Mesenchymal stem cell (in vitro differentiated cells and primary cell): Measurements from ENCODE around the gene CERS5.

Source experiments
- DNase-seq: peaks from one replicate; pipeline ENCODE4 v3.0.0-alpha.2; 2013
- H2AFZ ChIP-seq: one replicate; pipeline ENCODE4 v1.6.1; 2013; ENCODE audit warnings: low read depth, mild to moderate bottlenecking, control low read depth, inconsistent platforms, low read length, moderate library complexity
- H2AK5ac ChIP-seq: 2 replicates; pipeline ENCODE4 v1.6.1; 2013; ENCODE audit warnings: low read length, moderate library complexity, mild to moderate bottlenecking, inconsistent platforms; ENCODE audit not compliant: severe bottlenecking
- H2BK120ac ChIP-seq: one replicate; pipeline ENCODE4 v1.6.1; 2013; ENCODE audit warnings: low read depth, mild to moderate bottlenecking, inconsistent platforms, low read length, moderate library complexity
- H2BK12ac ChIP-seq, 2 experiments: one replicate each; pipeline ENCODE4 v1.6.1; 2013; ENCODE audit warnings: inconsistent platforms in 2 of 2, low read length in 2 of 2, mild to moderate bottlenecking in 2 of 2, moderate library complexity in 2 of 2, control low read depth in 1 of 2
- H2BK15ac ChIP-seq: one replicate; pipeline ENCODE4 v1.6.1; 2013; ENCODE audit warnings: mild to moderate bottlenecking, low read depth, inconsistent platforms; ENCODE audit not compliant: poor library complexity, severe bottlenecking
- H2BK5ac ChIP-seq: 2 replicates; pipeline ENCODE4 v1.6.1; 2013; ENCODE audit warnings: low read depth, mild to moderate bottlenecking, low read length, control low read depth, inconsistent platforms; ENCODE audit not compliant: poor library complexity, severe bottlenecking
- H3K14ac ChIP-seq, 2 experiments: one replicate each; pipeline ENCODE4 v1.6.1; 2013; ENCODE audit warnings: inconsistent platforms in 2 of 2, low read length in 2 of 2, control low read depth in 1 of 2, mild to moderate bottlenecking in 1 of 2, moderate library complexity in 1 of 2
- H3K18ac ChIP-seq, 2 experiments: one replicate each; pipeline ENCODE4 v1.6.1; 2013; ENCODE audit warnings: inconsistent platforms in 2 of 2, low read length in 2 of 2, control low read depth in 1 of 2, low read depth in 1 of 2, mild to moderate bottlenecking in 1 of 2
- H3K23ac ChIP-seq, 2 experiments: one replicate each; pipeline ENCODE4 v1.6.1; 2013; ENCODE audit warnings: inconsistent platforms in 2 of 2, low read length in 2 of 2, mild to moderate bottlenecking in 2 of 2, moderate library complexity in 2 of 2, control low read depth in 1 of 2
- H3K27ac ChIP-seq: 2 replicates; pipeline ENCODE4 v1.5.1; 2013; ENCODE audit warnings: mild to moderate bottlenecking, moderate library complexity, low read length, control low read depth, inconsistent platforms; ENCODE audit not compliant: poor library complexity, severe bottlenecking
- H3K27me3 ChIP-seq, 2 experiments: 2 replicates each; pipeline versions ENCODE4 v1.6.1 to v1.7.0; 2013; ENCODE audit warnings: low read length in 2 of 2, mild to moderate bottlenecking in 2 of 2, moderate library complexity in 2 of 2, control low read depth in 1 of 2, inconsistent platforms in 1 of 2; ENCODE audit not compliant: control insufficient read depth in 1 of 2, insufficient read depth in 1 of 2
- H3K36me3 ChIP-seq, 2 experiments: 2 replicates each; pipeline versions ENCODE4 v1.6.1 to v1.7.0; 2013; ENCODE audit warnings: low read length in 2 of 2, control low read depth in 1 of 2, inconsistent platforms in 1 of 2, low read depth in 1 of 2, mild to moderate bottlenecking in 1 of 2; ENCODE audit not compliant: insufficient read depth in 2 of 2, control insufficient read depth in 1 of 2
- H3K4ac ChIP-seq, 2 experiments: one replicate each; pipeline ENCODE4 v1.6.1; 2013; ENCODE audit warnings: inconsistent platforms in 2 of 2, low read length in 2 of 2, mild to moderate bottlenecking in 2 of 2, moderate library complexity in 2 of 2, control low read depth in 1 of 2, low read depth in 1 of 2
- H3K4me1 ChIP-seq: 2 replicates; pipeline ENCODE4 v1.6.1; 2013; ENCODE audit warnings: low read depth, low read length, control low read depth; ENCODE audit not compliant: control insufficient read depth, insufficient read depth
- H3K4me2 ChIP-seq: 2 replicates; pipeline ENCODE4 v1.6.1; 2013; ENCODE audit warnings: low read length, mild to moderate bottlenecking, inconsistent platforms; ENCODE audit not compliant: poor library complexity, severe bottlenecking
- H3K4me3 ChIP-seq, 2 experiments: 2 replicates each; pipeline versions ENCODE4 v1.5.1 to v1.7.0; 2013; ENCODE audit warnings: low read length in 2 of 2, mild to moderate bottlenecking in 2 of 2, control low read depth in 1 of 2, low read depth in 1 of 2; ENCODE audit not compliant: insufficient read depth in 1 of 2
- H3K79me1 ChIP-seq: replicated peaks from 2 replicates; pipeline ENCODE4 v1.6.1; 2013; ENCODE audit warnings: mild to moderate bottlenecking, control low read depth, low read length, inconsistent platforms; ENCODE audit not compliant: poor library complexity, severe bottlenecking
- H3K9ac ChIP-seq: 2 replicates; pipeline ENCODE4 v1.7.0; 2013; ENCODE audit warnings: mild to moderate bottlenecking, low read length, moderate library complexity
- H3K9me3 ChIP-seq: 2 replicates; pipeline ENCODE4 v1.7.0; 2013; ENCODE audit warnings: mild to moderate bottlenecking, low read length; ENCODE audit not compliant: control insufficient read depth
- H4K8ac ChIP-seq: one replicate; pipeline ENCODE4 v1.6.1; 2013; ENCODE audit warnings: inconsistent platforms, mild to moderate bottlenecking, low read length, moderate library complexity
- H4K91ac ChIP-seq: one replicate; pipeline ENCODE4 v1.6.1; 2013; ENCODE audit warnings: mild to moderate bottlenecking, low read length, inconsistent platforms
- WGBS: methylation state at CpG from one replicate; pipeline ENCODE4 v1.1.7; 2013; ENCODE audit warnings: mixed read lengths; 5-methylcytosine and 5-hydroxymethylcytosine counted together

CERS5 gene

GRCh38 chr12:50203691-50204090, 36.5 kb upstream of the CERS5 start:
- Histone ChIP-seq H3K27me3 (no peaks in the 10 kb centered on the region), H3K4me2 (no peak overlapping the region), H3K4me1 (peaks cover 5% of the 10 kb centered on the region), H4K91ac (no peak overlapping the region), H3K79me1 (peaks cover 8% of the 10 kb centered on the region), H3K9ac (no peak overlapping the region), H4K8ac (no peak overlapping the region), H2BK5ac (no peak overlapping the region), H2BK120ac (no peak overlapping the region), H2AFZ (no peak overlapping the region), H3K14ac (no peak overlapping the region), H3K4ac (no peak overlapping the region), H2BK15ac (no peak overlapping the region), H3K18ac (no peak overlapping the region), H3K23ac (no peak overlapping the region), H3K9me3 (no peaks in the 10 kb centered on the region), H3K36me3 (peaks cover 18 to 93% of the 10 kb centered on the region in 2 experiments), H2BK12ac (no peak overlapping the region), H2AK5ac (no peak overlapping the region), H3K27ac (no peak overlapping the region), H3K4me3 (no peak overlapping the region)
- WGBS: 100% methylated on average over 1 of the region's 2 CpGs
- no peak for DNase-seq

- H3K79me1 ChIP-seq: peaks cover 9% of the 10 kb centered on the region
- H2BK5ac ChIP-seq: peak overlapping the region; percentile 10
- no peak overlapping the region for H4K91ac ChIP-seq
- no peak overlapping the region for H3K4me3 ChIP-seq
- H2AK5ac ChIP-seq: no peak overlapping the region
- H3K9me3 ChIP-seq: no peaks in the 10 kb centered on the region
- H3K18ac ChIP-seq: no peak overlapping the region
- WGBS: 50% methylated on average over 1 of the region's 3 CpGs
- no peak overlapping the region for H2BK12ac ChIP-seq
- no peak overlapping the region for H2AFZ ChIP-seq
- H3K36me3 ChIP-seq: peaks cover 18 to 98% of the 10 kb centered on the region in 2 experiments
- no peak overlapping the region for H2BK15ac ChIP-seq
- peak; percentile 81 for DNase-seq
- no peak overlapping the region for H3K23ac ChIP-seq
- H2BK120ac ChIP-seq: no peak overlapping the region
- H3K27me3 ChIP-seq: no peaks in the 10 kb centered on the region
- H3K27ac ChIP-seq: peak overlapping the region; percentile 87
- H3K9ac ChIP-seq: peak overlapping the region; percentile 50
- peaks cover 3% of the 10 kb centered on the region for H3K4me1 ChIP-seq
- no peak overlapping the region for H3K14ac ChIP-seq
- H4K8ac ChIP-seq: no peak overlapping the region
- no peak overlapping the region for H3K4ac ChIP-seq
- peak overlapping the region; percentile 32 for H3K4me2 ChIP-seq
Measured at GRCh38 chr12:50201987-50202521, 34.9 kb upstream of the CERS5 start.

GRCh38 chr12:50200552-50201273, 33.5 kb upstream of the CERS5 start:
- H2BK15ac ChIP-seq: no peak overlapping the region
- H3K4me2 ChIP-seq: no peak overlapping the region
- H3K4me1 ChIP-seq: peaks cover 3% of the 10 kb centered on the region
- no peak overlapping the region for H3K23ac ChIP-seq
- H2BK5ac ChIP-seq: no peak overlapping the region
- no peak overlapping the region for H4K8ac ChIP-seq
- H3K36me3 ChIP-seq: peaks cover 18 to 100% of the 10 kb centered on the region in 2 experiments
- H3K4me3 ChIP-seq: no peak overlapping the region
- no peak overlapping the region for H2AK5ac ChIP-seq
- H4K91ac ChIP-seq: no peak overlapping the region
- H3K27me3 ChIP-seq: no peaks in the 10 kb centered on the region
- peaks cover 8% of the 10 kb centered on the region for H3K79me1 ChIP-seq
- peak overlapping the region in 1 of 2 experiments; percentile 37 for H3K18ac ChIP-seq
- H3K14ac ChIP-seq: no peak overlapping the region
- peak overlapping the region; percentile 47 for H3K9ac ChIP-seq
- H2BK12ac ChIP-seq: no peak overlapping the region
- 83% methylated on average over 2 of the region's 2 CpGs for WGBS
- H3K4ac ChIP-seq: no peak overlapping the region
- H3K27ac ChIP-seq: peak overlapping the region; percentile 90
- no peaks in the 10 kb centered on the region for H3K9me3 ChIP-seq
- no peak overlapping the region for H2BK120ac ChIP-seq
- peak; percentile 50 for DNase-seq
- H2AFZ ChIP-seq: no peak overlapping the region

- Histone ChIP-seq H4K8ac (no peak overlapping the region), H2AK5ac (no peak overlapping the region), H3K4me3 (no peak overlapping the region), H3K23ac (no peak overlapping the region), H2BK120ac (no peak overlapping the region), H2BK15ac (no peak overlapping the region), H3K14ac (no peak overlapping the region), H3K18ac (no peak overlapping the region), H3K27me3 (no peaks in the 10 kb centered on the region), H4K91ac (no peak overlapping the region), H3K4me1 (peaks cover 3% of the 10 kb centered on the region), H3K9me3 (no peaks in the 10 kb centered on the region), H3K4me2 (no peak overlapping the region), H3K4ac (no peak overlapping the region), H2AFZ (no peak overlapping the region), H2BK12ac (no peak overlapping the region), H3K9ac (no peak overlapping the region), H3K36me3 (peaks cover 18 to 97% of the 10 kb centered on the region in 2 experiments), H3K27ac (no peak overlapping the region), H2BK5ac (no peak overlapping the region), H3K79me1 (peaks cover 2% of the 10 kb centered on the region)
- WGBS: over 99% methylated on average over 5 of the region's 5 CpGs
- DNase-seq: no peak
Measured at GRCh38 chr12:50198829-50199228, 31.7 kb upstream of the CERS5 start.
